DOHH2 (cell line): ENCODE results near the gene AUTS2.

Source experiments
- H3F3A ChIP-seq: fragments of 200-600 bp; sonication (generic), shearing (Covaris generic); 2 replicates; pipeline ENCODE4 v1.6.0; 2016; ENCODE audit warnings: antibody characterized with exemption, mild to moderate bottlenecking; ENCODE audit not compliant: control insufficient read depth, insufficient read depth
- H3K27ac ChIP-seq: fragments of 200-600 bp; sonication (generic); 2 replicates; pipeline ENCODE4 v1.5.1; 2014; ENCODE audit warnings: low read depth, mild to moderate bottlenecking, low read length, moderate library complexity
- H3K27me3 ChIP-seq: fragments of 200-600 bp; sonication (generic); 2 replicates; pipeline ENCODE4 v1.6.1; 2014; ENCODE audit warnings: mild to moderate bottlenecking, low read length, mixed read lengths; ENCODE audit not compliant: control insufficient read depth
- H3K36me3 ChIP-seq: fragments of 200-600 bp; sonication (generic); 2 replicates; pipeline ENCODE4 v1.6.1; 2014; ENCODE audit warnings: mild to moderate bottlenecking, low read length, moderate library complexity, mixed read lengths; ENCODE audit not compliant: control insufficient read depth
- H3K4me1 ChIP-seq: fragments of 200-600 bp; sonication (generic); 2 replicates; pipeline ENCODE4 v1.6.1; 2014; ENCODE audit warnings: mild to moderate bottlenecking, low read length, mixed read lengths; ENCODE audit not compliant: control insufficient read depth
- H3K4me2 ChIP-seq: fragments of 200-600 bp; sonication (generic); 2 replicates; pipeline ENCODE4 v1.6.0; 2014; ENCODE audit warnings: mild to moderate bottlenecking, low read length, moderate library complexity
- H3K4me3 ChIP-seq: fragments of 200-600 bp; sonication (generic); 2 replicates; pipeline ENCODE4 v1.5.1; 2014; ENCODE audit warnings: mild to moderate bottlenecking, low read length, mixed read lengths
- H3K79me2 ChIP-seq: fragments of 200-600 bp; sonication (generic); 2 replicates; pipeline ENCODE4 v1.6.1; 2014; ENCODE audit warnings: mild to moderate bottlenecking, low read length, mixed read lengths; ENCODE audit not compliant: control insufficient read depth
- H3K9me2 ChIP-seq: fragments of 200-600 bp; sonication (generic); replicated peaks from 2 replicates; pipeline ENCODE4 v1.6.1; 2014; ENCODE audit warnings: mild to moderate bottlenecking, low read length, mixed read lengths; ENCODE audit not compliant: control insufficient read depth
- H3K9me3 ChIP-seq: fragments of 200-600 bp; sonication (generic); 2 replicates; pipeline ENCODE4 v1.6.1; 2014; ENCODE audit warnings: antibody characterized with exemption, low read length, mixed read lengths; ENCODE audit not compliant: control insufficient read depth, insufficient read depth
- H4K20me1 ChIP-seq: fragments of 200-600 bp; sonication (generic); 2 replicates; pipeline ENCODE4 v1.6.0; 2014; ENCODE audit warnings: low read depth, mild to moderate bottlenecking, antibody characterized with exemption, low read length, moderate library complexity; ENCODE audit not compliant: control insufficient read depth, insufficient read depth
- CTCF ChIP-seq: fragments of 200-600 bp; sonication (generic); IDR thresholded peaks from one replicate; pipeline ENCODE4 v1.5.1; 2014; ENCODE audit warnings: antibody characterized with exemption, mild to moderate bottlenecking, low read depth, low read length; ENCODE audit not compliant: poor library complexity, severe bottlenecking
- EZH2phosphoT487 ChIP-seq: fragments of 200-600 bp; sonication (generic); IDR thresholded peaks from 2 replicates; pipeline ENCODE4 v1.6.1; 2017; ENCODE audit warnings: borderline replicate concordance, mild to moderate bottlenecking, antibody characterized with exemption, low read length, moderate library complexity, mixed read lengths

The AUTS2 gene

DNA sequence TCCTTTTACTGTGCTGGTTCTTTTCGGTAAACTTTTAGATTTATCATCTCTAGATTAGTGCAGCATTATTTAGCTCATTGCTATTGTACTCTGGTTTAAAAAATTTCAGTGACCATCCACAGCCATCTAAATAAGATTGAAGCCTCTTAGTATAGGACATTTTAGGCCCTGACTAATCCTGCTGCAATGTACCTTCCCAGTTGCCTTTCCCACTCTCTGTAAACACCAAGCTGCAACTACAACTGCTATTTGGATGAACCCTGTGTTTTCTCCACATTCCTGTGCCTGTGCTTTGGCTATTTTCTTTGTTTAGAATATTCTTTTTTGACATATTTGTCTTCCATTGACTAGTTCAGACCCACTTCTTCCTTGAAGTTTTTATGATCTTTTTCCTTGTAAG lies 314.6 kb downstream of the AUTS2 start:
- Histone ChIP-seq H3K27me3 (no peaks in the 10 kb centered on the region), H4K20me1 (0 out of 2 replicates have a peak, but pooled peaks cover 3% of the 10 kb centered on the region), H3K9me2 (no peaks in the 10 kb centered on the region), H3K79me2 (peaks cover 41% of the 10 kb centered on the region), H3K4me3 (no peak overlapping the region), H3K4me2 (no peak overlapping the region), H3K9me3 (peaks cover 18% of the 10 kb centered on the region), H3K27ac (no peak overlapping the region), H3F3A (no peaks in the 10 kb centered on the region), H3K4me1 (0 out of 2 replicates have a peak, but pooled peaks cover 3% of the 10 kb centered on the region), H3K36me3 (peaks cover 8% of the 10 kb centered on the region; the same call in 1 of the 2 replicates)
- TF ChIP-seq CTCF: no peak
- TF ChIP-seq EZH2phosphoT487: no peak

DNA sequence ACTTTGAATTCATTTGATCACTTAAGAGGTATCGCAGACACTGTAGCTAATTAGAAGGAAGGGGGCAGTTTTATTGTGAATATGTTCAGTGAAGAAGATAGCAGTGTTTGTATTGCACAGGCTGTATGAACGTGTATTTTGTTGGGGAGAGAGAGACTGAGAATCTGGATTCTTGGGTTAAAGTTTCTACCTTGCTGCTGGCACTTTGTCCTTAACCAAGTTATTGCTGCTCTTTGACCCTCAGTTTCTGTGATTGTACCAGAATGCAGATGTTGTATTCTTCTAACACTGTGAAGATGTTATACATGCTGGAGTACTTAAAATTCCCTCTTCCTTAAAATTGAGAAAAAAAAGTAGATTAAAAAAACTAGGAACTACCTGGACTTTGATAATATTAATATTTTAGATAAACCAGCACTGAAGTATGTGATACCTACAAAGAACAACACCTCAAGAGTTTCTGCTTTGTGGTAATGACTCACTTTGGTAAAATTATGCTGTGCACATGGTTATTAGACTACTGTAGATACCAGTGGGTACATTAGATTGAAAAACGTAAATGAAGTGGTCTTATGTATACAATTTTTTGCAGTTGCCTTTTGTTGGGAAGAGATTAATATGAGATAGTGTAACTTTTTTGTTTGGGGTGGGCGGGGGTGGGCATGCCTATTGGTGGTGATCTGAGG lies 321.3 kb downstream of the AUTS2 start:
- Histone ChIP-seq H3K4me1 (no peaks in the 10 kb centered on the region), H3K27ac (no peak overlapping the region), H4K20me1 (0 out of 2 replicates have a peak, but pooled peaks cover 3% of the 10 kb centered on the region), H3K36me3 (no peaks in the 10 kb centered on the region), H3K4me2 (no peak overlapping the region), H3K27me3 (no peaks in the 10 kb centered on the region), H3K79me2 (peaks cover 28% of the 10 kb centered on the region), H3F3A (no peaks in the 10 kb centered on the region), H3K4me3 (no peak overlapping the region), H3K9me3 (no peaks in the 10 kb centered on the region), H3K9me2 (no peaks in the 10 kb centered on the region)
- TF ChIP-seq CTCF (no peak), EZH2phosphoT487 (no peak)

DNA sequence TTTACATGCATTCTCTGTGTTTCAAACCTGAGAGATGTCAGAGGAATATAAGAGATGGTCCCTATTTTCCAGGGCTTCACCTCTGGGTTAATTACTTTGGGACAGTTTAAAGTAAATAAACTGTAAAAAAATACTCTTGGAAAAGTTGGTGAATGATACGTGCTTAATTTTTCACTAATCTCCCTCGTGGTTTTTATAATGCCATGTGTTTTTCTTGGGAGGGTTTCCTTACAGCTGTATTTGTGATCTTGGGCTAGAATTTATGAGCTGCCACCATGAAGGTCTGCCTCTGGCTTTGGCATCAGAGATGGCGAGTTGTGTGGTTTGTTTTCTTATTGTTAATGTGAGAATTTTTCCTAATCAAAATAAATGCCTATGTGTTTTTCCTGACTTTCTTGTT lies 322.5 kb downstream of the AUTS2 start:
- Histone ChIP-seq H3K4me2 (no peak overlapping the region), H3K27ac (no peak overlapping the region), H3F3A (no peaks in the 10 kb centered on the region), H3K27me3 (no peaks in the 10 kb centered on the region), H3K4me3 (no peak overlapping the region), H3K79me2 (peaks cover 32% of the 10 kb centered on the region), H3K36me3 (no peaks in the 10 kb centered on the region), H4K20me1 (0 out of 2 replicates have a peak, but pooled peaks cover 3% of the 10 kb centered on the region), H3K9me2 (no peaks in the 10 kb centered on the region), H3K9me3 (no peaks in the 10 kb centered on the region), H3K4me1 (no peaks in the 10 kb centered on the region)
- TF ChIP-seq EZH2phosphoT487 (no peak), CTCF (no peak)
